Mesenchymal stem cell (in vitro differentiated cells and primary cell): ENCODE results near the gene KCNH2.
A peak's percentile ranks its signal among the peaks of the same experiment; 100 is the strongest.

Experiments
- DNase-seq: peaks from one replicate; pipeline ENCODE4 v3.0.0-alpha.2; 2013
- H2AFZ ChIP-seq: one replicate; pipeline ENCODE4 v1.6.1; 2013; ENCODE audit warnings: low read depth, mild to moderate bottlenecking, control low read depth, inconsistent platforms, low read length, moderate library complexity
- H2AK5ac ChIP-seq: 2 replicates; pipeline ENCODE4 v1.6.1; 2013; ENCODE audit warnings: low read length, moderate library complexity, mild to moderate bottlenecking, inconsistent platforms; ENCODE audit not compliant: severe bottlenecking
- H2BK120ac ChIP-seq: one replicate; pipeline ENCODE4 v1.6.1; 2013; ENCODE audit warnings: low read depth, mild to moderate bottlenecking, inconsistent platforms, low read length, moderate library complexity
- H2BK12ac ChIP-seq, 2 experiments: one replicate each; pipeline ENCODE4 v1.6.1; 2013; ENCODE audit warnings: inconsistent platforms in 2 of 2, low read length in 2 of 2, mild to moderate bottlenecking in 2 of 2, moderate library complexity in 2 of 2, control low read depth in 1 of 2
- H2BK15ac ChIP-seq: one replicate; pipeline ENCODE4 v1.6.1; 2013; ENCODE audit warnings: mild to moderate bottlenecking, low read depth, inconsistent platforms; ENCODE audit not compliant: poor library complexity, severe bottlenecking
- H2BK5ac ChIP-seq: 2 replicates; pipeline ENCODE4 v1.6.1; 2013; ENCODE audit warnings: low read depth, mild to moderate bottlenecking, low read length, control low read depth, inconsistent platforms; ENCODE audit not compliant: poor library complexity, severe bottlenecking
- H3K14ac ChIP-seq, 2 experiments: one replicate each; pipeline ENCODE4 v1.6.1; 2013; ENCODE audit warnings: inconsistent platforms in 2 of 2, low read length in 2 of 2, control low read depth in 1 of 2, mild to moderate bottlenecking in 1 of 2, moderate library complexity in 1 of 2
- H3K18ac ChIP-seq, 2 experiments: one replicate each; pipeline ENCODE4 v1.6.1; 2013; ENCODE audit warnings: inconsistent platforms in 2 of 2, low read length in 2 of 2, control low read depth in 1 of 2, low read depth in 1 of 2, mild to moderate bottlenecking in 1 of 2
- H3K23ac ChIP-seq, 2 experiments: one replicate each; pipeline ENCODE4 v1.6.1; 2013; ENCODE audit warnings: inconsistent platforms in 2 of 2, low read length in 2 of 2, mild to moderate bottlenecking in 2 of 2, moderate library complexity in 2 of 2, control low read depth in 1 of 2
- H3K27ac ChIP-seq: 2 replicates; pipeline ENCODE4 v1.5.1; 2013; ENCODE audit warnings: mild to moderate bottlenecking, moderate library complexity, low read length, control low read depth, inconsistent platforms; ENCODE audit not compliant: poor library complexity, severe bottlenecking
- H3K27me3 ChIP-seq, 2 experiments: 2 replicates each; pipeline versions ENCODE4 v1.6.1 to v1.7.0; 2013; ENCODE audit warnings: low read length in 2 of 2, mild to moderate bottlenecking in 2 of 2, moderate library complexity in 2 of 2, control low read depth in 1 of 2, inconsistent platforms in 1 of 2; ENCODE audit not compliant: control insufficient read depth in 1 of 2, insufficient read depth in 1 of 2
- H3K36me3 ChIP-seq, 2 experiments: 2 replicates each; pipeline versions ENCODE4 v1.6.1 to v1.7.0; 2013; ENCODE audit warnings: low read length in 2 of 2, control low read depth in 1 of 2, inconsistent platforms in 1 of 2, low read depth in 1 of 2, mild to moderate bottlenecking in 1 of 2; ENCODE audit not compliant: insufficient read depth in 2 of 2, control insufficient read depth in 1 of 2
- H3K4ac ChIP-seq, 2 experiments: one replicate each; pipeline ENCODE4 v1.6.1; 2013; ENCODE audit warnings: inconsistent platforms in 2 of 2, low read length in 2 of 2, mild to moderate bottlenecking in 2 of 2, moderate library complexity in 2 of 2, control low read depth in 1 of 2, low read depth in 1 of 2
- H3K4me1 ChIP-seq: 2 replicates; pipeline ENCODE4 v1.6.1; 2013; ENCODE audit warnings: low read depth, low read length, control low read depth; ENCODE audit not compliant: control insufficient read depth, insufficient read depth
- H3K4me2 ChIP-seq: 2 replicates; pipeline ENCODE4 v1.6.1; 2013; ENCODE audit warnings: low read length, mild to moderate bottlenecking, inconsistent platforms; ENCODE audit not compliant: poor library complexity, severe bottlenecking
- H3K4me3 ChIP-seq, 2 experiments: 2 replicates each; pipeline versions ENCODE4 v1.5.1 to v1.7.0; 2013; ENCODE audit warnings: low read length in 2 of 2, mild to moderate bottlenecking in 2 of 2, control low read depth in 1 of 2, low read depth in 1 of 2; ENCODE audit not compliant: insufficient read depth in 1 of 2
- H3K79me1 ChIP-seq: replicated peaks from 2 replicates; pipeline ENCODE4 v1.6.1; 2013; ENCODE audit warnings: mild to moderate bottlenecking, control low read depth, low read length, inconsistent platforms; ENCODE audit not compliant: poor library complexity, severe bottlenecking
- H3K9ac ChIP-seq: 2 replicates; pipeline ENCODE4 v1.7.0; 2013; ENCODE audit warnings: mild to moderate bottlenecking, low read length, moderate library complexity
- H3K9me3 ChIP-seq: 2 replicates; pipeline ENCODE4 v1.7.0; 2013; ENCODE audit warnings: mild to moderate bottlenecking, low read length; ENCODE audit not compliant: control insufficient read depth
- H4K8ac ChIP-seq: one replicate; pipeline ENCODE4 v1.6.1; 2013; ENCODE audit warnings: inconsistent platforms, mild to moderate bottlenecking, low read length, moderate library complexity
- H4K91ac ChIP-seq: one replicate; pipeline ENCODE4 v1.6.1; 2013; ENCODE audit warnings: mild to moderate bottlenecking, low read length, inconsistent platforms
- WGBS: methylation state at CpG from one replicate; pipeline ENCODE4 v1.1.7; 2013; ENCODE audit warnings: mixed read lengths; 5-methylcytosine and 5-hydroxymethylcytosine counted together

Gene KCNH2

DNA sequence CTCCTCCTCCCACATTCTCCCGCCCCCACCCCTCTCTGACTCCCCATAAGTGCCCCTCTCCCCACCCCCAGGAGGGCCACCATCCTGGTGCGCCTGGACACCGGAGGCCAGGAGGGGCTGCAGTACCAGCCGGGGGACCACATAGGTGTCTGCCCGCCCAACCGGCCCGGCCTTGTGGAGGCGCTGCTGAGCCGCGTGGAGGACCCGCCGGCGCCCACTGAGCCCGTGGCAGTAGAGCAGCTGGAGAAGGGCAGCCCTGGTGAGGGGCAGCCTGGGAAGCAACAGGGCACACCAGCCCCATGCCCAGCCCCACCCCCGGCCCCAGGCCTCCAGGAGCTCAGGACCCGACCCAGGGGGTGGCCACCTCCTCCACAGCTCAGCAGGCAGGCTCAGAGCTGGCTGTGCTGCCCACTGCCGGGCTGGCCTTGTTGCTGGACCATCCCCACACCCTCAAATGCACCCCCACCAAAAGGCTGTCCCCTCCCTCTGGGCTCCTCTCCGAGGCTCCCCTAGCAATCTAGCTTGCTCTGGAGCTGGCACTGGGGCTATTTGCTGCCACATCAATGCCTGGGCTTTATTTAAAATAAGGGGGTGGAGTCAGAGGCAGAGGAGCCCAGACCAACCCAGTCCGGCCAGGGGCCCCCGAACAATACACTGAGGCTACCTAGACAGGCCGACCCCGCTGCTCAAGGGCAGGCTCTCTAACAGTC lies 31.4 kb upstream of the KCNH2 start:
- H3K36me3 ChIP-seq = no peaks in the 10 kb centered on the region
- H3K9me3 ChIP-seq = no peaks in the 10 kb centered on the region
- no peak for DNase-seq
- H4K91ac ChIP-seq = peak overlapping the region; percentile 98
- H3K18ac ChIP-seq = peak overlapping the region in 1 of 2 experiments; percentile 55
- peak overlapping the region; percentile 91 for H2BK120ac ChIP-seq
- H3K9ac ChIP-seq = no peak overlapping the region
- H3K4me2 ChIP-seq = no peak overlapping the region
- H2BK5ac ChIP-seq = no peak overlapping the region
- WGBS = 81% methylated on average over 21 of the region's 22 CpGs
- H3K14ac ChIP-seq = no peak overlapping the region
- H2BK12ac ChIP-seq = peak overlapping the region; percentile 91 to 92
- H3K23ac ChIP-seq = no peak overlapping the region
- H2AFZ ChIP-seq = no peak overlapping the region
- H2AK5ac ChIP-seq = no peak overlapping the region
- peak overlapping the region; percentile 51 to 76 for H3K4ac ChIP-seq
- H3K4me1 ChIP-seq = peaks cover 21% of the 10 kb centered on the region
- H3K27ac ChIP-seq = no peak overlapping the region
- peak overlapping the region; percentile 83 for H4K8ac ChIP-seq
- H2BK15ac ChIP-seq = peak overlapping the region; percentile 15
- no peak overlapping the region for H3K4me3 ChIP-seq
- no peaks in the 10 kb centered on the region for H3K79me1 ChIP-seq
- peaks cover 43 to 47% of the 10 kb centered on the region in 2 experiments for H3K27me3 ChIP-seq

DNA sequence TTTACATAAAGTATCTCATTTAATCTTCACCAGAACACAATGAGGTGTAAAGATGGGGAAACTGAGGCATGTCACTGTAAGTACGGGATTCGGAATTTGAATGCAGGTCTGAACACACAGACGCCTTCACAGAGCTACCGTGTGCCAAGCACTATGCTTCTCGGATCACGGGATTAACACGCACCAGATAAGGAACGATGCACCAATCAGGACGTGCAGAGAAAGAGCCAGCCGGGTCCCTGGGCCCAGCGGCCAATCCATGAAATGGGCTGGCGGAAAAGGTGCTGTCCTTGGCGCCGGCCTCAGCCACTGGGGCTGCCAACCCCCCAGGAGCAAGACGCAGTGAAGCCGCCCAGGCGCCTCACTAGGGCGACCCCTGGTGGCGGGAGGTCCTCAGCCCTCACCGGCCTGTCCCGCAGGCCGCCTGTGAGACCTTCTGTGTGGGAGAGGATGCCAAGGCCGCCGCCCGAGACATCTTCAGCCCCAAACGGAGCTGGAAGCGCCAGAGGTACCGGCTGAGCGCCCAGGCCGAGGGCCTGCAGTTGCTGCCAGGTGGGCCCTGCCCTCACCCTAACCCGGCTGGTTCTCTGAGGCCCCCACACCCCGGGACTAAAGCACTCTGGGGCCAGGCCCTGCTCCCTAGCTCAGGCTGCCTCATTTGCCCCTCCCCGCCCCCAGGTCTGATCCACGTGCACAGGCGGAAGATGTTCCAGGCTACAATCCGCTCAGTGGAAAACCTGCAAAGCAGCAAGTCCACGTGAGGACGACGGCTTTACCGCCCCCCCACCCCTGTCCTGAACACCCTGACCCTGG lies 30.6 kb upstream of the KCNH2 start:
- Histone ChIP-seq H3K4me2 (no peak overlapping the region), H2AFZ (peak overlapping the region; percentile 29), H3K79me1 (no peaks in the 10 kb centered on the region), H3K27ac (no peak overlapping the region), H3K23ac (no peak overlapping the region), H3K36me3 (no peaks in the 10 kb centered on the region), H3K9me3 (no peaks in the 10 kb centered on the region), H2BK120ac (no peak overlapping the region), H4K91ac (peak overlapping the region; percentile 9), H4K8ac (peak overlapping the region; percentile 52), H2BK5ac (no peak overlapping the region), H2BK15ac (peak overlapping the region; percentile 55), H3K27me3 (peaks cover 43 to 48% of the 10 kb centered on the region in 2 experiments), H3K4me1 (peaks cover 21% of the 10 kb centered on the region), H3K9ac (peak overlapping the region; percentile 68), H3K4me3 (peak overlapping the region in 1 of 2 experiments; percentile 76), H3K14ac (no peak overlapping the region), H3K4ac (peak overlapping the region in 1 of 2 experiments; percentile 0), H2AK5ac (no peak overlapping the region), H2BK12ac (peak overlapping the region; percentile 25 to 69), H3K18ac (peak overlapping the region; percentile 17 to 28)
- WGBS = 62% methylated on average over 40 of the region's 40 CpGs
- DNase-seq = no peak

DNA sequence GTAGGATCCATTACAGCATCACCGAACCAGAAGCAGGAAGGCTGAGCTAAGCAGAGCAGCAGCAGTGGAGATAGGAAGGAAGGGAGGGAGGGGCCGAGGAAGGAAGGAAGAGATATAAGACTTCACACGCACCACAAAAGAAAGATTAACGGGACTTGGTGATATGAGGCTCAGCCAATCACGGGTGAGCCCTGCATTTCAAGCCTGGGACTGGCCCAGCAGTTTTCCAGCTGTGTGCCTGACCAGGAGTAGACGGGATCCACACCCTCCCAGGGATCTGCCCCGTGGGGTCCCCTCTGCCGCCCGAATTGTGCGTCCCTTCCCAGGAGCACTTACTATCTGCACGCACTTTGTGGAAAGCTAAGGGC lies 30.0 kb upstream of the KCNH2 start:
- Histone ChIP-seq H4K8ac (no peak overlapping the region), H3K14ac (peak overlapping the region in 1 of 2 experiments; percentile 51), H3K4ac (no peak overlapping the region), H3K4me3 (peak overlapping the region in 1 of 2 experiments; percentile 76), H2BK12ac (no peak overlapping the region), H2BK120ac (no peak overlapping the region), H3K9me3 (no peaks in the 10 kb centered on the region), H3K18ac (peak overlapping the region; percentile 3 to 23), H2BK5ac (no peak overlapping the region), H2BK15ac (no peak overlapping the region), H2AFZ (peak overlapping the region; percentile 29), H3K4me2 (no peak overlapping the region), H3K23ac (peak overlapping the region in 1 of 2 experiments; percentile 27), H3K36me3 (no peaks in the 10 kb centered on the region), H3K79me1 (no peaks in the 10 kb centered on the region), H2AK5ac (no peak overlapping the region), H4K91ac (peak overlapping the region; percentile 45), H3K27me3 (peaks cover 45 to 54% of the 10 kb centered on the region in 2 experiments), H3K4me1 (peaks cover 22% of the 10 kb centered on the region), H3K9ac (peak overlapping the region; percentile 52), H3K27ac (no peak overlapping the region)
- DNase-seq = peak; percentile 54
- 25% methylated on average over 7 of the region's 11 CpGs for WGBS

DNA sequence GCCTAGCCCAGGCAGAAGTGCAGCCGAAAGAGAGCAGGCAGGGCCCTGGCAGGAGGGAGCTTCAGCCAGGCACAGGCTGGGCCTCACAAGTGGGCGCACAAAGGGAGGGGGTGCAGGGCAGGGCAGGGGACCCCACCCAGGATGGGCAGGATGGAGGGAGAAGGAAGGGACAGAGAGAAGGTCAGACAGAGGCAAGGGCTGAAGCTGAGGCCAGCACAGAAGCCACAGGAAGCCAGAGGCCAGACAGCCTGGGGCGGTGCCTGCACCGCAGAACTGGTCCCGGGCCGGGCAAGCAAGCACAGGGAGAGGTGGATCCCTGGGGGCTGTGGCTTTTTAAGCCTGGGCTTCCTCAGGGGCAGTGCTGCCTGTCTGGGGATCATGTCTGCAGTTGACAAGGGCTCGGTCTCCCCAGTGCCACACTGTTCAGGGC lies 29.4 kb upstream of the KCNH2 start:
- DNase-seq = no peak
- H3K23ac ChIP-seq = no peak overlapping the region
- no peak overlapping the region for H2BK5ac ChIP-seq
- no peaks in the 10 kb centered on the region for H3K9me3 ChIP-seq
- H2AK5ac ChIP-seq = no peak overlapping the region
- no peak overlapping the region for H3K4me3 ChIP-seq
- H3K9ac ChIP-seq = no peak overlapping the region
- H2AFZ ChIP-seq = peak overlapping the region; percentile 90
- peaks cover 43 to 52% of the 10 kb centered on the region in 2 experiments for H3K27me3 ChIP-seq
- H4K8ac ChIP-seq = peak overlapping the region; percentile 58
- H4K91ac ChIP-seq = peak overlapping the region; percentile 91
- H3K4ac ChIP-seq = peak overlapping the region; percentile 57 to 69
- peak overlapping the region; percentile 15 for H2BK120ac ChIP-seq
- H3K14ac ChIP-seq = peak overlapping the region in 1 of 2 experiments; percentile 68
- no peak overlapping the region for H3K27ac ChIP-seq
- H2BK12ac ChIP-seq = peak overlapping the region; percentile 43 to 81
- peak overlapping the region; percentile 4 to 86 for H3K18ac ChIP-seq
- no peaks in the 10 kb centered on the region for H3K79me1 ChIP-seq
- peak overlapping the region; percentile 6 for H2BK15ac ChIP-seq
- 49% methylated on average over 7 of the region's 7 CpGs for WGBS
- H3K36me3 ChIP-seq = no peaks in the 10 kb centered on the region
- peaks cover 22% of the 10 kb centered on the region for H3K4me1 ChIP-seq
- H3K4me2 ChIP-seq = no peak overlapping the region
